H9 (cell line): ENCODE measurements around the gene SPIN1. TPM values are rescaled to one million over a fixed set of nuclear protein-coding genes. Genes with fewer than 3 reads are reported as not detected.

Source experiments
- DNase-seq: peaks from one replicate; pipeline ENCODE4 v3.0.0-alpha.2; 2017
- H2AFZ ChIP-seq: one replicate; pipeline ENCODE4 v1.6.1; 2013; ENCODE audit warnings: mild to moderate bottlenecking, low read length, control low read depth, moderate library complexity
- H2AK5ac ChIP-seq: 2 replicates; pipeline ENCODE4 v1.6.1; 2013; ENCODE audit warnings: low read length, control low read depth, mixed read lengths; ENCODE audit not compliant: insufficient read length
- H2BK120ac ChIP-seq: one replicate; pipeline ENCODE4 v1.6.1; 2013; ENCODE audit warnings: low read depth, mild to moderate bottlenecking, low read length, control low read depth, inconsistent platforms; ENCODE audit not compliant: poor library complexity, severe bottlenecking
- H2BK12ac ChIP-seq: 2 replicates; pipeline ENCODE4 v1.6.1; 2013; ENCODE audit warnings: low read length, control low read depth, mixed read lengths, low read depth; ENCODE audit not compliant: insufficient read length
- H2BK15ac ChIP-seq: 2 replicates; pipeline ENCODE4 v1.6.1; 2013; ENCODE audit warnings: low read depth, low read length, control low read depth
- H2BK20ac ChIP-seq: one replicate; pipeline ENCODE4 v1.6.1; 2013; ENCODE audit warnings: low read depth, mild to moderate bottlenecking, low read length, control low read depth, inconsistent platforms; ENCODE audit not compliant: poor library complexity, severe bottlenecking
- H2BK5ac ChIP-seq: 2 replicates; pipeline ENCODE4 v1.6.1; 2013; ENCODE audit warnings: low read length, control low read depth, mixed read lengths; ENCODE audit not compliant: insufficient read length
- H3K14ac ChIP-seq: 2 replicates; pipeline ENCODE4 v1.6.1; 2013; ENCODE audit warnings: low read length, control low read depth; ENCODE audit not compliant: insufficient read depth
- H3K18ac ChIP-seq: 2 replicates; pipeline ENCODE4 v1.6.1; 2013; ENCODE audit warnings: low read depth, mild to moderate bottlenecking, mixed read lengths, low read length, control low read depth; ENCODE audit not compliant: insufficient read length
- H3K23ac ChIP-seq: 2 replicates; pipeline ENCODE4 v1.6.1; 2013; ENCODE audit warnings: low read length, control low read depth, mixed read lengths, low read depth; ENCODE audit not compliant: insufficient read length
- H3K23me2 ChIP-seq: 2 replicates; pipeline ENCODE4 v1.6.1; 2013; ENCODE audit warnings: low read depth, mild to moderate bottlenecking, mixed read lengths, low read length, control low read depth; ENCODE audit not compliant: insufficient read length, poor library complexity, severe bottlenecking
- H3K27ac ChIP-seq: 2 replicates; pipeline ENCODE4 v1.5.1; 2013; ENCODE audit warnings: low read length, control low read depth, mixed read lengths, low read depth; ENCODE audit not compliant: insufficient read length
- H3K27me3 ChIP-seq: 2 replicates; pipeline ENCODE4 v1.6.1; 2013; ENCODE audit warnings: low read length, control low read depth, inconsistent platforms; ENCODE audit not compliant: insufficient read depth
- H3K4ac ChIP-seq: 2 replicates; pipeline ENCODE4 v1.6.1; 2013; ENCODE audit warnings: low read depth, mild to moderate bottlenecking, control low read depth, inconsistent platforms, low read length, moderate library complexity
- H3K4me1 ChIP-seq: 2 replicates; pipeline ENCODE4 v1.6.1; 2013; ENCODE audit warnings: low read length, control low read depth, inconsistent platforms; ENCODE audit not compliant: insufficient read depth
- H3K4me2 ChIP-seq: 2 replicates; pipeline ENCODE4 v1.6.1; 2013; ENCODE audit warnings: low read length, control low read depth, mixed read lengths; ENCODE audit not compliant: insufficient read length, insufficient read depth
- H3K56ac ChIP-seq: 2 replicates; pipeline ENCODE4 v1.6.1; 2013; ENCODE audit warnings: low read depth, mild to moderate bottlenecking, mixed read lengths, low read length, control low read depth; ENCODE audit not compliant: insufficient read length
- H3K79me1 ChIP-seq: 2 replicates; pipeline ENCODE4 v1.6.1; 2013; ENCODE audit warnings: low read depth, mild to moderate bottlenecking, moderate library complexity, low read length, control low read depth, inconsistent platforms; ENCODE audit not compliant: insufficient read depth, poor library complexity, severe bottlenecking
- H3K79me2 ChIP-seq: 2 replicates; pipeline ENCODE4 v1.6.1; 2013; ENCODE audit warnings: low read length, control low read depth, inconsistent platforms; ENCODE audit not compliant: insufficient read depth
- H3K9ac ChIP-seq: 2 replicates; pipeline ENCODE4 v1.6.1; 2013; ENCODE audit warnings: low read length, control low read depth, mixed read lengths; ENCODE audit not compliant: insufficient read length; ENCODE audit errors: extremely low read depth
- H3K9me3 ChIP-seq: one replicate; pipeline ENCODE4 v1.6.1; 2013; ENCODE audit warnings: low read depth, low read length, inconsistent platforms; ENCODE audit not compliant: control insufficient read depth
- H3T11ph ChIP-seq: one replicate; pipeline ENCODE4 v1.6.1; 2013; ENCODE audit warnings: mild to moderate bottlenecking, low read length, control low read depth, inconsistent platforms
- H4K20me1 ChIP-seq: one replicate; pipeline ENCODE4 v1.6.1; 2013; ENCODE audit not compliant: control insufficient read depth, insufficient read length, insufficient read depth
- H4K5ac ChIP-seq: 2 replicates; pipeline ENCODE4 v1.6.1; 2013; ENCODE audit warnings: low read depth, mild to moderate bottlenecking, mixed read lengths, low read length, control low read depth; ENCODE audit not compliant: insufficient read length
- H4K8ac ChIP-seq: replicated peaks from 2 replicates; pipeline ENCODE4 v1.6.1; 2013; ENCODE audit warnings: low read length, control low read depth, mixed read lengths, low read depth; ENCODE audit not compliant: insufficient read length
- H4K91ac ChIP-seq: 2 replicates; pipeline ENCODE4 v1.6.1; 2013; ENCODE audit warnings: low read depth, mild to moderate bottlenecking, moderate library complexity, mixed read lengths, low read length, control low read depth; ENCODE audit not compliant: insufficient read length
- H3K27ac Mint-ChIP-seq, 3 experiments: 2 replicates in 2 of 3; 3 replicates in 1 of 3; pipeline ENCODE4 v1.8.0; 2020 to 2021; ENCODE audit warnings: mixed read lengths in 3 of 3, mild to moderate bottlenecking in 1 of 3, moderate library complexity in 1 of 3
- H3K27me3 Mint-ChIP-seq: 2 replicates; pipeline ENCODE4 v1.8.0; 2021; ENCODE audit warnings: low read depth, mild to moderate bottlenecking, moderate library complexity, mixed read lengths
- H3K36me3 Mint-ChIP-seq, 3 experiments: 2 replicates in 2 of 3; 3 replicates in 1 of 3; pipeline ENCODE4 v1.8.0; 2020 to 2021; ENCODE audit warnings: low read depth in 3 of 3, mixed read lengths in 3 of 3; ENCODE audit not compliant: insufficient read depth in 1 of 3
- H3K4me1 Mint-ChIP-seq, 2 experiments: 2 replicates each; pipeline ENCODE4 v1.8.0; 2020; ENCODE audit warnings: mixed read lengths in 2 of 2
- H3K4me3 Mint-ChIP-seq, 2 experiments: 2 replicates in 1 of 2; 3 replicates in 1 of 2; pipeline ENCODE4 v1.8.0; 2020 to 2021; ENCODE audit warnings: mild to moderate bottlenecking in 2 of 2, mixed read lengths in 2 of 2, moderate library complexity in 1 of 2
- H3K9me3 Mint-ChIP-seq, 2 experiments: 2 replicates in 1 of 2; 3 replicates in 1 of 2; pipeline ENCODE4 v1.8.0; 2020; ENCODE audit warnings: mild to moderate bottlenecking in 2 of 2, mixed read lengths in 2 of 2, moderate library complexity in 1 of 2
- WGBS: extraction: QIAGEN DNeasy Blood & Tissue Kit; methylation state at CpG from one replicate; pipeline ENCODE4 v1.1.7; 2013; ENCODE audit warnings: missing lambda C conversion rate, low lambda C conversion rate, mixed read lengths; ENCODE audit not compliant: insufficient read length; ENCODE audit errors: extremely low coverage; 5-methylcytosine and 5-hydroxymethylcytosine counted together
- total RNA-seq: library from RNA; stranded (reverse); gene quantifications from 2 replicates; pipeline ENCODE4 v1.2.1, GENCODE V29; 2021
- TF ChIP-seq, protein P1 (sequence below): fragments of 200-600 bp; sonication (generic); conservative IDR thresholded peaks from 3 replicates; pipeline ENCODE4 v1.8.0; 2021; ENCODE audit warnings: antibody characterized with exemption, mild to moderate bottlenecking

Gene SPIN1
- total RNA-seq, 1 experiment from 2014 or later = 136 TPM

DNA sequence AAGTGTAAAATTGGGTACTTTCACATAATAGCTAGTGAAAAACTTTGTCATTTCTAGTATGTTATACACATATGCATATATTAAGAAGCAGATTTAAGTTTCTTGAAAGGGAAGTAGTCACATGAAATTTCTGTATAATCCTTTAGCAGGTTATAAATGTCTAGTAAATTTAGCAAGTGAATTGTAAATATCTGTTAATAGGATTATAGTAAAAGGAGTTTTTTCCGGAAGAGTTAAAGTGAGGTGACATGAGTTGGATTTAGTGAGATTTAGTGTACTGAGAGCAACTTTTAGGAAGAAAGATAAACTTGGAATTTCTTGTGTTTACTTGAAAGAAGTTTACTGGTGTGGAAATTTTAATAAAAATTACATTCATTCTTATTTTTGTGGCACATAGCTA is 38.4 kb downstream of the SPIN1 start:
- Histone ChIP-seq H3K23me2 (no peaks in the 10 kb centered on the region), H3K23ac (no peak overlapping the region), H3K79me1 (peaks cover 10% of the 10 kb centered on the region), H3T11ph (no peak overlapping the region), H4K20me1 (no peaks in the 10 kb centered on the region), H3K4me2 (no peak overlapping the region), H3K4me1 (peaks cover 5% of the 10 kb centered on the region), H4K5ac (no peak overlapping the region), H3K27ac (no peak overlapping the region), H4K8ac (no peak overlapping the region), H3K9me3 (no peaks in the 10 kb centered on the region), H2BK12ac (no peak overlapping the region), H3K14ac (no peak overlapping the region), H2BK120ac (no peak overlapping the region), H4K91ac (no peak overlapping the region), H2BK15ac (no peak overlapping the region), H3K18ac (no peak overlapping the region), H3K4ac (no peak overlapping the region), H2AFZ (no peak overlapping the region), H3K79me2 (peaks cover 37% of the 10 kb centered on the region; the same call in 1 of the 2 replicates), H3K56ac (no peak overlapping the region), H2BK5ac (no peak overlapping the region), H3K27me3 (no peaks in the 10 kb centered on the region), H2BK20ac (no peak overlapping the region), H3K9ac (no peak overlapping the region), H2AK5ac (no peak overlapping the region)
- DNase-seq = no peak
- WGBS = 100% methylated on average over 1 of the region's 1 CpG
- no peak overlapping the region for H3K27ac Mint-ChIP-seq
- H3K4me3 Mint-ChIP-seq = no peak overlapping the region
- H3K9me3 Mint-ChIP-seq = no peaks in the 10 kb centered on the region
- H3K36me3 Mint-ChIP-seq = peaks cover 9 to 36% (median 29%) of the 10 kb centered on the region in 3 experiments; a peak in 6 of 7 replicates
- TF ChIP-seq, protein P1, sequence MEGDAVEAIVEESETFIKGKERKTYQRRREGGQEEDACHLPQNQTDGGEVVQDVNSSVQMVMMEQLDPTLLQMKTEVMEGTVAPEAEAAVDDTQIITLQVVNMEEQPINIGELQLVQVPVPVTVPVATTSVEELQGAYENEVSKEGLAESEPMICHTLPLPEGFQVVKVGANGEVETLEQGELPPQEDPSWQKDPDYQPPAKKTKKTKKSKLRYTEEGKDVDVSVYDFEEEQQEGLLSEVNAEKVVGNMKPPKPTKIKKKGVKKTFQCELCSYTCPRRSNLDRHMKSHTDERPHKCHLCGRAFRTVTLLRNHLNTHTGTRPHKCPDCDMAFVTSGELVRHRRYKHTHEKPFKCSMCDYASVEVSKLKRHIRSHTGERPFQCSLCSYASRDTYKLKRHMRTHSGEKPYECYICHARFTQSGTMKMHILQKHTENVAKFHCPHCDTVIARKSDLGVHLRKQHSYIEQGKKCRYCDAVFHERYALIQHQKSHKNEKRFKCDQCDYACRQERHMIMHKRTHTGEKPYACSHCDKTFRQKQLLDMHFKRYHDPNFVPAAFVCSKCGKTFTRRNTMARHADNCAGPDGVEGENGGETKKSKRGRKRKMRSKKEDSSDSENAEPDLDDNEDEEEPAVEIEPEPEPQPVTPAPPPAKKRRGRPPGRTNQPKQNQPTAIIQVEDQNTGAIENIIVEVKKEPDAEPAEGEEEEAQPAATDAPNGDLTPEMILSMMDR = no peak
- peaks cover 19 to 24% of the 10 kb centered on the region in 2 experiments for H3K4me1 Mint-ChIP-seq
- no peaks in the 10 kb centered on the region for H3K27me3 Mint-ChIP-seq
